Neural cell (in vitro differentiated cells): ENCODE results near the gene MARCHF6. TPM values are rescaled to one million over a fixed set of nuclear protein-coding genes. Genes with fewer than 3 reads are reported as not detected.

ENCODE experiments used
- H2AFZ ChIP-seq: fragments of 200-600, 300-800 bp; sonication (generic), shearing (Covaris generic); 2 replicates; pipeline ENCODE4 v1.6.0; 2014; ENCODE audit warnings: low read depth, mild to moderate bottlenecking, antibody characterized with exemption, low read length, moderate library complexity
- H3F3A ChIP-seq: fragments of 200-600 bp; shearing (Covaris generic); 2 replicates; pipeline ENCODE4 v1.6.1; 2016; ENCODE audit warnings: mild to moderate bottlenecking, moderate library complexity, mixed read lengths, antibody characterized with exemption, low read length; ENCODE audit not compliant: insufficient read depth, poor library complexity, severe bottlenecking
- H3K27ac ChIP-seq: fragments of 200-600, 300-800 bp; sonication (generic), shearing (Covaris generic); 2 replicates; pipeline ENCODE4 v1.5.1; 2014; ENCODE audit warnings: mild to moderate bottlenecking, low read length, moderate library complexity
- H3K27me3 ChIP-seq: fragments of 300-800, 200-600 bp; sonication (generic), shearing (Covaris generic); 2 replicates; pipeline ENCODE4 v1.6.0; 2014; ENCODE audit warnings: mild to moderate bottlenecking, low read depth, low read length, moderate library complexity; ENCODE audit not compliant: insufficient read depth
- H3K36me3 ChIP-seq: fragments of 300-800, 200-600 bp; sonication (generic), shearing (Covaris generic); 2 replicates; pipeline ENCODE4 v1.5.1; 2014; ENCODE audit warnings: mild to moderate bottlenecking, antibody characterized with exemption, low read length, moderate library complexity; ENCODE audit not compliant: insufficient read depth
- H3K4me2 ChIP-seq: fragments of 300-800, 200-600 bp; sonication (generic), shearing (Covaris generic); 2 replicates; pipeline ENCODE4 v1.6.0; 2014; ENCODE audit warnings: mild to moderate bottlenecking, low read length
- H3K4me3 ChIP-seq: fragments of 300-800, 200-600 bp; sonication (generic), shearing (Covaris generic); 2 replicates; pipeline ENCODE4 v1.5.1; 2014; ENCODE audit warnings: mild to moderate bottlenecking, low read length, moderate library complexity
- H3K79me2 ChIP-seq: fragments of 200-600 bp; shearing (Covaris generic); replicated peaks from 2 replicates; pipeline ENCODE4 v1.6.0; 2014; ENCODE audit warnings: mild to moderate bottlenecking, low read length, moderate library complexity; ENCODE audit not compliant: insufficient read depth
- H3K9ac ChIP-seq: fragments of 300-800, 200-600 bp; sonication (generic), shearing (Covaris generic); 2 replicates; pipeline ENCODE4 v1.6.1; 2016; ENCODE audit warnings: mild to moderate bottlenecking, low read length, mixed read lengths
- H3K9me2 ChIP-seq: fragments of 200-600 bp; shearing (Covaris generic); 2 replicates; pipeline ENCODE4 v1.6.1; 2016; ENCODE audit warnings: mild to moderate bottlenecking, low read length, mixed read lengths; ENCODE audit not compliant: insufficient read depth
- H3K9me3 ChIP-seq: fragments of 200-600, 300-800 bp; sonication (generic), shearing (Covaris generic); 2 replicates; pipeline ENCODE4 v1.6.1; 2016; ENCODE audit warnings: mild to moderate bottlenecking, mixed run types, low read length, moderate library complexity, mixed read lengths
- H4K20me1 ChIP-seq: fragments of 200-600 bp; shearing (Covaris generic); 2 replicates; pipeline ENCODE4 v1.6.1; 2016; ENCODE audit warnings: mild to moderate bottlenecking, mixed run types; ENCODE audit not compliant: insufficient read depth
- EP300 ChIP-seq: fragments of 450-650 bp; conservative IDR thresholded peaks from 2 replicates; pipeline ENCODE4 v1.6.1; 2014; ENCODE audit warnings: antibody characterized with exemption, mild to moderate bottlenecking, moderate library complexity; ENCODE audit not compliant: poor library complexity, severe bottlenecking
- EZH2 ChIP-seq: fragments of 200-600, 300-800 bp; shearing (Covaris generic), sonication (generic); IDR thresholded peaks from 2 replicates; pipeline ENCODE4 v1.6.1; 2014; ENCODE audit warnings: antibody characterized with exemption, low read length, borderline replicate concordance, mild to moderate bottlenecking; ENCODE audit not compliant: insufficient read depth, poor library complexity, severe bottlenecking
- MXI1 ChIP-seq: fragments of 450-650 bp; conservative IDR thresholded peaks from 2 replicates; pipeline ENCODE4 v1.6.1; 2014; ENCODE audit warnings: antibody characterized with exemption, mild to moderate bottlenecking; ENCODE audit not compliant: poor library complexity, severe bottlenecking
- POLR2AphosphoS5 ChIP-seq: IDR thresholded peaks from 2 replicates; pipeline ENCODE4 v1.6.1; 2012
- RAD21 ChIP-seq: fragments of 450-650 bp; conservative IDR thresholded peaks from 2 replicates; pipeline ENCODE4 v1.6.1; 2014; ENCODE audit warnings: antibody characterized with exemption, mild to moderate bottlenecking, moderate library complexity
- SMC3 ChIP-seq: fragments of 450-650 bp; conservative IDR thresholded peaks from 2 replicates; pipeline ENCODE4 v1.6.1; 2014; ENCODE audit warnings: antibody characterized with exemption, mild to moderate bottlenecking, moderate library complexity; ENCODE audit not compliant: poor library complexity
- TAF1 ChIP-seq: IDR thresholded peaks from 2 replicates; pipeline ENCODE4 v1.6.1; 2012; ENCODE audit warnings: low read depth
- polyA plus RNA-seq: library from polyadenylated mRNA; depleted of rRNA; stranded (reverse); fragments of >200 nt; gene quantifications from 2 replicates; pipeline ENCODE4 v1.2.3, GENCODE V29; 2014
- TF ChIP-seq, protein P1 (sequence below): IDR thresholded peaks from 2 replicates; pipeline ENCODE4 v1.6.1; 2012; ENCODE audit warnings: borderline replicate concordance
- TF ChIP-seq, protein P2 (sequence below): fragments of 450-650 bp; IDR thresholded peaks from 2 replicates; pipeline ENCODE4 v1.5.1; 2014; ENCODE audit warnings: antibody characterized with exemption, mild to moderate bottlenecking, moderate library complexity; ENCODE audit not compliant: poor library complexity, severe bottlenecking

The MARCHF6 gene
- polyA plus RNA-seq, 1 donor from 2014 or later = 282 TPM

- H2AFZ ChIP-seq = peak overlapping the region; percentile 65
- H3K9me3 ChIP-seq = no peaks in the 10 kb centered on the region
- no peaks in the 10 kb centered on the region for H3K9me2 ChIP-seq
- H3K4me3 ChIP-seq = peak overlapping the region; percentile 56
- no peaks in the 10 kb centered on the region for H3K36me3 ChIP-seq
- no peaks in the 10 kb centered on the region for H4K20me1 ChIP-seq
- peak overlapping the region; percentile 52 for H3K4me2 ChIP-seq
- H3K27me3 ChIP-seq = peaks cover 6% of the 10 kb centered on the region
- H3K27ac ChIP-seq = peak overlapping the region; percentile 96
- no peaks in the 10 kb centered on the region for H3F3A ChIP-seq
- TF ChIP-seq, protein P1, sequence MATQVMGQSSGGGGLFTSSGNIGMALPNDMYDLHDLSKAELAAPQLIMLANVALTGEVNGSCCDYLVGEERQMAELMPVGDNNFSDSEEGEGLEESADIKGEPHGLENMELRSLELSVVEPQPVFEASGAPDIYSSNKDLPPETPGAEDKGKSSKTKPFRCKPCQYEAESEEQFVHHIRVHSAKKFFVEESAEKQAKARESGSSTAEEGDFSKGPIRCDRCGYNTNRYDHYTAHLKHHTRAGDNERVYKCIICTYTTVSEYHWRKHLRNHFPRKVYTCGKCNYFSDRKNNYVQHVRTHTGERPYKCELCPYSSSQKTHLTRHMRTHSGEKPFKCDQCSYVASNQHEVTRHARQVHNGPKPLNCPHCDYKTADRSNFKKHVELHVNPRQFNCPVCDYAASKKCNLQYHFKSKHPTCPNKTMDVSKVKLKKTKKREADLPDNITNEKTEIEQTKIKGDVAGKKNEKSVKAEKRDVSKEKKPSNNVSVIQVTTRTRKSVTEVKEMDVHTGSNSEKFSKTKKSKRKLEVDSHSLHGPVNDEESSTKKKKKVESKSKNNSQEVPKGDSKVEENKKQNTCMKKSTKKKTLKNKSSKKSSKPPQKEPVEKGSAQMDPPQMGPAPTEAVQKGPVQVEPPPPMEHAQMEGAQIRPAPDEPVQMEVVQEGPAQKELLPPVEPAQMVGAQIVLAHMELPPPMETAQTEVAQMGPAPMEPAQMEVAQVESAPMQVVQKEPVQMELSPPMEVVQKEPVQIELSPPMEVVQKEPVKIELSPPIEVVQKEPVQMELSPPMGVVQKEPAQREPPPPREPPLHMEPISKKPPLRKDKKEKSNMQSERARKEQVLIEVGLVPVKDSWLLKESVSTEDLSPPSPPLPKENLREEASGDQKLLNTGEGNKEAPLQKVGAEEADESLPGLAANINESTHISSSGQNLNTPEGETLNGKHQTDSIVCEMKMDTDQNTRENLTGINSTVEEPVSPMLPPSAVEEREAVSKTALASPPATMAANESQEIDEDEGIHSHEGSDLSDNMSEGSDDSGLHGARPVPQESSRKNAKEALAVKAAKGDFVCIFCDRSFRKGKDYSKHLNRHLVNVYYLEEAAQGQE = peak; percentile 81
- TF ChIP-seq, protein P2, sequence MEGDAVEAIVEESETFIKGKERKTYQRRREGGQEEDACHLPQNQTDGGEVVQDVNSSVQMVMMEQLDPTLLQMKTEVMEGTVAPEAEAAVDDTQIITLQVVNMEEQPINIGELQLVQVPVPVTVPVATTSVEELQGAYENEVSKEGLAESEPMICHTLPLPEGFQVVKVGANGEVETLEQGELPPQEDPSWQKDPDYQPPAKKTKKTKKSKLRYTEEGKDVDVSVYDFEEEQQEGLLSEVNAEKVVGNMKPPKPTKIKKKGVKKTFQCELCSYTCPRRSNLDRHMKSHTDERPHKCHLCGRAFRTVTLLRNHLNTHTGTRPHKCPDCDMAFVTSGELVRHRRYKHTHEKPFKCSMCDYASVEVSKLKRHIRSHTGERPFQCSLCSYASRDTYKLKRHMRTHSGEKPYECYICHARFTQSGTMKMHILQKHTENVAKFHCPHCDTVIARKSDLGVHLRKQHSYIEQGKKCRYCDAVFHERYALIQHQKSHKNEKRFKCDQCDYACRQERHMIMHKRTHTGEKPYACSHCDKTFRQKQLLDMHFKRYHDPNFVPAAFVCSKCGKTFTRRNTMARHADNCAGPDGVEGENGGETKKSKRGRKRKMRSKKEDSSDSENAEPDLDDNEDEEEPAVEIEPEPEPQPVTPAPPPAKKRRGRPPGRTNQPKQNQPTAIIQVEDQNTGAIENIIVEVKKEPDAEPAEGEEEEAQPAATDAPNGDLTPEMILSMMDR = no peak
- peak; percentile 51 for TF ChIP-seq RAD21
- TF ChIP-seq EZH2 = no peak
- TF ChIP-seq POLR2AphosphoS5 = peak; percentile 79
- TF ChIP-seq MXI1 = peak; percentile 51
- peak; percentile 90 for TF ChIP-seq EP300
- TF ChIP-seq TAF1 = no peak
- peak; percentile 59 for TF ChIP-seq SMC3
- no peaks in the 10 kb centered on the region for H3K79me2 ChIP-seq
- peak overlapping the region; percentile 67 for H3K9ac ChIP-seq
These were observed 14.3 kb upstream of the MARCHF6 start for GRCh38 chr5:10339058-10339811.

DNA sequence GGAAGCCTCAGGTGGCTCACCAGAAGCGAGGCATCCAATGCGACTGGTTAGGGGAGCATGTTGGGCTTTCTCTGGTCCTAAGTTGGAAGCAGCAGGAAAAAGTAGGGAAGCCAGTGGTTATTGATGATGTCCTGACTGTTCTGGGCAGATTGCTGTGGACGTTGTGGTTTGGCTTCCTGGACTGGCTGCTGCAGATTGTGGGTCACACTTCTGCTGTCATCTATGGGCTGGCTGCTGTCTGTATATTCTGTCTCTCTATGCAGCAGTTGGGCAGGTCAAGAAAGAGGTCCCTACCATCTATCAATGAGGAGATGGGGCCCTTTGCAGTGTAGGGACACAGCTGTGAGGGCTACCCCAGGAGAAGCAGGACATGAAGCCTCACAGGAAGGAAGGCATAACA is 13.5 kb upstream of the MARCHF6 start:
- Histone ChIP-seq H3K4me3 (peak overlapping the region; percentile 56), H4K20me1 (no peaks in the 10 kb centered on the region), H3K27ac (peak overlapping the region; percentile 96), H3K27me3 (no peaks in the 10 kb centered on the region), H3K9me2 (no peaks in the 10 kb centered on the region), H3K79me2 (no peaks in the 10 kb centered on the region), H3K9me3 (no peaks in the 10 kb centered on the region), H3K36me3 (no peaks in the 10 kb centered on the region), H3K9ac (peak overlapping the region; percentile 67), H3K4me2 (peak overlapping the region; percentile 14), H2AFZ (peak overlapping the region; percentile 65), H3F3A (no peaks in the 10 kb centered on the region)
- TF ChIP-seq EP300 (no peak), SMC3 (no peak), POLR2AphosphoS5 (no peak), TAF1 (no peak), EZH2 (no peak), MXI1 (no peak)
- TF ChIP-seq, protein P2 = no peak
